Thyroid gland (tissue), 4 donors: ENCODE data around the gene CHAC1. TPM values are rescaled to one million over a fixed set of nuclear protein-coding genes. Genes with fewer than 3 reads are reported as not detected.
"Not testable (repeated sequence)": the region's sequence is repeated elsewhere in the genome, so short reads cannot be mapped to it uniquely, and the experiment has no call there.

Source experiments
- DNase-seq, 2 donors: peaks; one replicate each; pipeline ENCODE4 v3.0.0-alpha.2; 2019
- H3K27ac ChIP-seq, 3 donors: fragments of 200-600 bp; sonication (generic); 1 replicate in 2 of 3; 2 replicates in 1 of 3; pipeline ENCODE4 v1.5.1; 2016 to 2019; ENCODE audit warnings: mild to moderate bottlenecking in 1 of 3, moderate library complexity in 1 of 3
- H3K27me3 ChIP-seq: fragments of 200-600 bp; sonication (generic); one replicate; pipeline ENCODE4 v1.5.1; 2019
- H3K36me3 ChIP-seq, 2 donors: fragments of 200-600 bp; sonication (generic); one replicate each; pipeline ENCODE4 v1.5.1; 2016 to 2019
- H3K4me1 ChIP-seq, 2 donors: fragments of 200-600 bp; sonication (generic); one replicate each; pipeline ENCODE4 v1.5.1; 2017 to 2019
- H3K4me3 ChIP-seq, 3 donors: fragments of 200-600 bp; sonication (generic); replicated peaks in 1 of 3; 1 replicate in 2 of 3; 2 replicates in 1 of 3; pipeline ENCODE4 v1.5.1; 2016; ENCODE audit warnings: mild to moderate bottlenecking in 1 of 3
- H3K9me3 ChIP-seq: fragments of 200-600 bp; sonication (generic); one replicate; pipeline ENCODE4 v1.5.1; 2017
- CTCF ChIP-seq, 6 experiments: fragments of 200-600 bp in 3 of 6; fragments of 450-650 bp in 3 of 6; sonication (generic) in 3 of 6; IDR thresholded peaks; one replicate each; pipeline ENCODE4 v1.5.1; 2016 to 2019; ENCODE audit warnings: antibody characterized with exemption in 6 of 6, mild to moderate bottlenecking in 2 of 6, inconsistent platforms in 1 of 6, moderate library complexity in 1 of 6
- POLR2A ChIP-seq, 2 donors: fragments of 450-650 bp; IDR thresholded peaks; one replicate each; pipeline ENCODE4 v1.6.1; 2017; ENCODE audit warnings: antibody characterized with exemption in 2 of 2, mild to moderate bottlenecking in 2 of 2, moderate library complexity in 1 of 2
- WGBS, 2 donors: methylation state at CpG; one replicate each; pipeline ENCODE4 v1.1.5; 2017; 5-methylcytosine and 5-hydroxymethylcytosine counted together
- intact Hi-C: fragments of 100-400 bp; cut with DNase I; formaldehyde crosslinking; loops from one replicate; pipeline ENCODE4 v1.15.1; 2023
- total RNA-seq, 4 donors: library from RNA; depleted of rRNA; stranded (reverse); fragments of >200 nt; gene quantifications; one replicate each; pipeline ENCODE4 v1.2.3, GENCODE V29; 2016

CHAC1 gene
- total RNA-seq, 4 donors from 2014 or later, result 1.1 to 3.1 (median 1.8) TPM

GRCh38 chr15:40948706-40949473, 4.4 kb upstream of the CHAC1 start:
- Histone ChIP-seq H3K27ac (no peak overlapping the region), H3K27me3 (no peaks in the 10 kb centered on the region), H3K4me3 (no peak overlapping the region), H3K4me1 (peaks cover 4 to 12% of the 10 kb centered on the region in 2 donors), H3K36me3 (no peaks in the 10 kb centered on the region), H3K9me3 (no peaks in the 10 kb centered on the region)
- 79 to 81% methylated on average over 21 of the region's 21 CpGs for WGBS, 2 donors
- DNase-seq, result no peak
- no peak for TF ChIP-seq CTCF (IDR thresholded peaks at IDR 0.05)
- TF ChIP-seq POLR2A (IDR thresholded peaks at IDR 0.05), result no peak
- intact Hi-C loops, result loop anchor here (10.0 kb wide), 1 partner anchor 66 kb away; no protein-coding TSS in a partner anchor

- no peak for TF ChIP-seq POLR2A (IDR thresholded peaks at IDR 0.05)
- no peak for TF ChIP-seq CTCF (IDR thresholded peaks at IDR 0.05)
- Histone ChIP-seq H3K27me3 (no peaks in the 10 kb centered on the region), H3K4me1 (peaks cover 6 to 17% of the 10 kb centered on the region in 2 donors), H3K9me3 (no peaks in the 10 kb centered on the region), H3K27ac (no peak overlapping the region), H3K4me3 (no peak overlapping the region), H3K36me3 (no peaks in the 10 kb centered on the region)
- DNase-seq, result no peak
- intact Hi-C loops, result loop anchor here (10.0 kb wide), 1 partner anchor 65 kb away; no protein-coding TSS in a partner anchor
- 63% methylated on average over 7 of the region's 7 CpGs for WGBS, 2 donors
Observed at GRCh38 chr15:40949756-40950207, 3.5 kb upstream of the CHAC1 start.

GRCh38 chr15:40951764-40952163, 1.5 kb upstream of the CHAC1 start:
- WGBS, 2 donors, result 93 to 94% methylated on average over 4 of the region's 4 CpGs
- peaks cover 6 to 17% of the 10 kb centered on the region in 2 donors for H3K4me1 ChIP-seq
- intact Hi-C loops, result no loop called here
- DNase-seq, result no peak
- H3K9me3 ChIP-seq, result no peaks in the 10 kb centered on the region
- TF ChIP-seq POLR2A (IDR thresholded peaks at IDR 0.05), result no peak
- TF ChIP-seq CTCF (IDR thresholded peaks at IDR 0.05), result no peak
- no peaks in the 10 kb centered on the region for H3K27me3 ChIP-seq
- no peak overlapping the region for H3K4me3 ChIP-seq
- H3K36me3 ChIP-seq, result no peaks in the 10 kb centered on the region
- no peak overlapping the region for H3K27ac ChIP-seq

- intact Hi-C loops, result no loop called here
- Histone ChIP-seq H3K4me3 (peak overlapping the region; percentile 11 to 88 (median 61)), H3K9me3 (no peaks in the 10 kb centered on the region), H3K4me1 (peaks cover 6 to 17% of the 10 kb centered on the region in 2 donors), H3K27ac (peak overlapping the region in 2 of 3 donors; percentile 2 to 15), H3K27me3 (no peaks in the 10 kb centered on the region), H3K36me3 (no peaks in the 10 kb centered on the region)
- 51 to 57% methylated on average over 18 to 23 of the region's 23 CpGs for WGBS, 2 donors
- TF ChIP-seq CTCF (IDR thresholded peaks at IDR 0.05) (no peak), POLR2A (IDR thresholded peaks at IDR 0.05) (no peak)
- no peak for DNase-seq
Observed at GRCh38 chr15:40952301-40952900, 870 bp upstream of the CHAC1 start.

- Histone ChIP-seq H3K27me3 (no peaks in the 10 kb centered on the region), H3K27ac (no peak overlapping the region), H3K9me3 (no peaks in the 10 kb centered on the region), H3K4me3 (peak overlapping the region; percentile 11 to 88 (median 61)), H3K4me1 (peaks cover 6 to 17% of the 10 kb centered on the region in 2 donors), H3K36me3 (no peaks in the 10 kb centered on the region)
- intact Hi-C loops, result no loop called here
- DNase-seq, result peak in 1 of 2 donors; percentile 23
- WGBS, 2 donors, result 3 to 8% methylated on average over 3 to 6 of the region's 17 CpGs
- TF ChIP-seq POLR2A (IDR thresholded peaks at IDR 0.05), result no peak
- no peak for TF ChIP-seq CTCF (IDR thresholded peaks at IDR 0.05)
Observed at GRCh38 chr15:40953713-40954074, 423 bp downstream of the CHAC1 start.

- Histone ChIP-seq H3K4me1 (peaks cover 6 to 17% of the 10 kb centered on the region in 2 donors), H3K4me3 (peak overlapping the region in 2 of 3 donors; percentile 11 to 61)
- intact Hi-C loops, H3K36me3 ChIP-seq, H3K27ac ChIP-seq, H3K9me3 ChIP-seq, H3K27me3 ChIP-seq, DNase-seq: not testable (repeated sequence)
- WGBS, 2 donors, result 76 to 77% methylated on average over 8 of the region's 8 CpGs
Observed at GRCh38 chr15:40954158-40954848, 1.0 kb downstream of the CHAC1 start.
